ENCODE results near the gene FOXN3.

DNA sequence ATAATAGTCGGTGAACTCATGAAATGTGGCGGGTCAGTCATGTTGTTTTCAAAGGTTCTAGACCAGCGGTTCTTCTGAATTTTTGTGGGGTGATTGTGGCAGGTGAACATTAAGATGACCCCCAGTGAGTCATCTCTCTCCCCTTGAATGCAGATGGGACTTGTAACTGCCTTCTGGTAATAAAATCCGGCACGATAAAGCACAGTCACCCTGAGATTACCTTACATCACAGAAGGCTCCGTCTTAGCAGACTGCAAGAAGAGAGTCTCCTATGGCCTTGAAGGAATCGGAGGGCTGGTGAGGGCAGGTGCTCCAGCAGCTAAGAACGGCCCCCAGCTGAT, 189.6 kb downstream of the FOXN3 start:
- TF ChIP-seq, protein P1, sequence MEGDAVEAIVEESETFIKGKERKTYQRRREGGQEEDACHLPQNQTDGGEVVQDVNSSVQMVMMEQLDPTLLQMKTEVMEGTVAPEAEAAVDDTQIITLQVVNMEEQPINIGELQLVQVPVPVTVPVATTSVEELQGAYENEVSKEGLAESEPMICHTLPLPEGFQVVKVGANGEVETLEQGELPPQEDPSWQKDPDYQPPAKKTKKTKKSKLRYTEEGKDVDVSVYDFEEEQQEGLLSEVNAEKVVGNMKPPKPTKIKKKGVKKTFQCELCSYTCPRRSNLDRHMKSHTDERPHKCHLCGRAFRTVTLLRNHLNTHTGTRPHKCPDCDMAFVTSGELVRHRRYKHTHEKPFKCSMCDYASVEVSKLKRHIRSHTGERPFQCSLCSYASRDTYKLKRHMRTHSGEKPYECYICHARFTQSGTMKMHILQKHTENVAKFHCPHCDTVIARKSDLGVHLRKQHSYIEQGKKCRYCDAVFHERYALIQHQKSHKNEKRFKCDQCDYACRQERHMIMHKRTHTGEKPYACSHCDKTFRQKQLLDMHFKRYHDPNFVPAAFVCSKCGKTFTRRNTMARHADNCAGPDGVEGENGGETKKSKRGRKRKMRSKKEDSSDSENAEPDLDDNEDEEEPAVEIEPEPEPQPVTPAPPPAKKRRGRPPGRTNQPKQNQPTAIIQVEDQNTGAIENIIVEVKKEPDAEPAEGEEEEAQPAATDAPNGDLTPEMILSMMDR (IDR thresholded peaks at IDR 0.05; ENCODE audit: insufficient read depth, low read length), result no peak
- TF ChIP-seq POLR2AphosphoS5 (IDR thresholded peaks at IDR 0.05; ENCODE audit: low read depth) (no peak), GABPA (IDR thresholded peaks at IDR 0.05; ENCODE audit: low read depth) (no peak), SPI1 (IDR thresholded peaks at IDR 0.05; ENCODE audit: borderline replicate concordance, low read depth) (no peak)
- TF ChIP-seq, protein P2, sequence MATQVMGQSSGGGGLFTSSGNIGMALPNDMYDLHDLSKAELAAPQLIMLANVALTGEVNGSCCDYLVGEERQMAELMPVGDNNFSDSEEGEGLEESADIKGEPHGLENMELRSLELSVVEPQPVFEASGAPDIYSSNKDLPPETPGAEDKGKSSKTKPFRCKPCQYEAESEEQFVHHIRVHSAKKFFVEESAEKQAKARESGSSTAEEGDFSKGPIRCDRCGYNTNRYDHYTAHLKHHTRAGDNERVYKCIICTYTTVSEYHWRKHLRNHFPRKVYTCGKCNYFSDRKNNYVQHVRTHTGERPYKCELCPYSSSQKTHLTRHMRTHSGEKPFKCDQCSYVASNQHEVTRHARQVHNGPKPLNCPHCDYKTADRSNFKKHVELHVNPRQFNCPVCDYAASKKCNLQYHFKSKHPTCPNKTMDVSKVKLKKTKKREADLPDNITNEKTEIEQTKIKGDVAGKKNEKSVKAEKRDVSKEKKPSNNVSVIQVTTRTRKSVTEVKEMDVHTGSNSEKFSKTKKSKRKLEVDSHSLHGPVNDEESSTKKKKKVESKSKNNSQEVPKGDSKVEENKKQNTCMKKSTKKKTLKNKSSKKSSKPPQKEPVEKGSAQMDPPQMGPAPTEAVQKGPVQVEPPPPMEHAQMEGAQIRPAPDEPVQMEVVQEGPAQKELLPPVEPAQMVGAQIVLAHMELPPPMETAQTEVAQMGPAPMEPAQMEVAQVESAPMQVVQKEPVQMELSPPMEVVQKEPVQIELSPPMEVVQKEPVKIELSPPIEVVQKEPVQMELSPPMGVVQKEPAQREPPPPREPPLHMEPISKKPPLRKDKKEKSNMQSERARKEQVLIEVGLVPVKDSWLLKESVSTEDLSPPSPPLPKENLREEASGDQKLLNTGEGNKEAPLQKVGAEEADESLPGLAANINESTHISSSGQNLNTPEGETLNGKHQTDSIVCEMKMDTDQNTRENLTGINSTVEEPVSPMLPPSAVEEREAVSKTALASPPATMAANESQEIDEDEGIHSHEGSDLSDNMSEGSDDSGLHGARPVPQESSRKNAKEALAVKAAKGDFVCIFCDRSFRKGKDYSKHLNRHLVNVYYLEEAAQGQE (IDR thresholded peaks at IDR 0.05; ENCODE audit: insufficient replicate concordance, low read depth), result no peak

Data from HL-60 (cell line).